Anterior cingulate cortex (tissue), 58 donors: ENCODE data around the gene SHISAL2A.
A peak's percentile ranks its signal among the peaks of the same experiment; 100 is the strongest.

Experiments used
- DNase-seq, 58 donors: peaks; one replicate each; lab custom pipeline; 2025; lab: John Stamatoyannopoulos, UW

SHISAL2A gene

DNA sequence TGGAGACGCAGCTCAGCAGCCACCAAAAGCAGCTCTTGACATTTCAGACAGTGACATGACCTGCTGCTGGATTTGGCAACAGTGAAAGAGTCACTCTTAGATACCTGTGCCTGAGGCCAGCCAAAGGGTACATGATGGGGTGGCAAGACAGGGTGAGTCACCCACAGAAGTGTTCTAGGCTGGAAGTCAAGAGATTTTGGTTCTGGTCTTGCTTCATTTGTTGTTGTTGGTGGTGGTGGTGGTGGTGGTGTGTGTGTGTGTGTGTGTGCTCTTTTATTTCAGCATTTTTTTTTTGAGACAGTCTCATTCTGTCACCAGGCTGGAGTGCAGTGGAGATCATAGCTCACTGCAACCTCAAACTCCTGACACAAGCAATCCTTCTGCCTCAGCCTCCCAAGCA is 25.8 kb downstream of the SHISAL2A start:
- DNase-seq, result no peak

DNA sequence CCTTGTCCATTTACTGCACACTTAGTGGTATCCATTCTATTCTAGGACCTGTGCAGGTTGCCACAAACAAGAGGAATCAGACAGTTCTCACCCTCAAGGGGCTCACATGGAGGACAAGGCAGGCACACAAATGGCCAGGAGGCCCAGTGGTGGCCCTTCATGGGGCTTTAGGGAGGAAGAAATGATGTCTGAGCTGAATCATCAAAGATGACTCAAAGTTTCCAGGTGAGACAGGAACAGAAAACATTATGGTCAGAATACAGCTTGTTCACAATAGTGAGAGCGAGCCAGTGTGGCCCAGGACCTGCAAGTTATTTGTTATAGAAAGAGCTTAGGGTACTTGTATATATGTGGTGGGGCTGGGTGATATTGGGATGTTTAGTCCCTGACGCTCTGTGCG is 26.4 kb downstream of the SHISAL2A start:
- no peak for DNase-seq

- DNase-seq, result no peak
Observed at GRCh38 chr1:52659851-52660596, 27.1 kb downstream of the SHISAL2A start.

DNA sequence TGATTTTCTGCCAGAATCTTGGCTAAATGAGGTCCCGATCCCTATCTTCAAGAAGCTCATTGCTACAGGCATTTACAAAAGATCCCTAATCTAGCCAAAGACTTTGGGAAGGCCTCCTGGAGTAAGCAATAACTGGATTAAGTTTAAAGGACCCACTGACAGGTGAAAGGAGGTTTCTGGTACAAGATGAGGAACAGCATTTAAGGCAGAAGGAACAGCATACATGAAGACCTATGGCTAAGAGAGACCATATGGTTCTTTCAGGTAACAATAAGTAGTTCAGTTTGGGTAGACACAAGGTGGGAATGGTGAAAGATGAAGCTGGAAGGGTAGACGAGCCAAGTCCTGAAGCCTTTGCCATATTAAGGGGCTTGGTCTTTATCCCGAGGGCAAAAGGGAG is 27.8 kb downstream of the SHISAL2A start:
- no peak for DNase-seq

DNA sequence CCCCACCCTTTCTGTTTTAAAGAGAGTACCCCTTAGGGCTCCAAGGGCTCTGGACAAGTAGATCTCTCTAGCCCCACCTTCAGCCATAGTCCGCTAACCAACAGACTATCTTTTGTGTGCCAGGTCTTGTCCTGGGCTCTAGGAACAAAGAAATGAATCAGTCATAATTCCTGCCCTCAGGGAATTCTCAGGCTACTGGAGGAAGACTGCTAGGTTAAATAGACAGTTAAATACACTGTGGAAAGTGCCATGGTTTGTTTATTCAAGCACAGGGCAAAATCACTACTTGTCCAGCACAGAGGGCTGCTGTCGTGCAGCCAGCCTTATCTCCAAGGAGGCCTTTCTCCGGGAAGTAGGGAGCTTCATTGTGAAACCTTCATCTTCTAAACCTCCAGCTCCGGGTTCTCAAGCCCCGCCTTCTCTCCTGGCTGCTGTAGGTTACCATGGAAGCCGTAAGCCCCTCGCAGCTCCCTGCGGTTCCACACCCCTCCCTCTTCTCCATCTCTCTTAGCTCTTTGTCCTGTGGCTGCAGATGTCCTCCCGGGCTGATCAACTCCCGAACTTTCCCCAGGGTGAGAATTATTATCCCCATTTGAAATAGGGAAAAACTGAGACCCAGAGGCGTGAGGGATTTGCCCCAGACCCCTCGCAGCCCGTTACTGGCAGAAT is 29.8 kb downstream of the SHISAL2A start:
- no peak for DNase-seq

DNA sequence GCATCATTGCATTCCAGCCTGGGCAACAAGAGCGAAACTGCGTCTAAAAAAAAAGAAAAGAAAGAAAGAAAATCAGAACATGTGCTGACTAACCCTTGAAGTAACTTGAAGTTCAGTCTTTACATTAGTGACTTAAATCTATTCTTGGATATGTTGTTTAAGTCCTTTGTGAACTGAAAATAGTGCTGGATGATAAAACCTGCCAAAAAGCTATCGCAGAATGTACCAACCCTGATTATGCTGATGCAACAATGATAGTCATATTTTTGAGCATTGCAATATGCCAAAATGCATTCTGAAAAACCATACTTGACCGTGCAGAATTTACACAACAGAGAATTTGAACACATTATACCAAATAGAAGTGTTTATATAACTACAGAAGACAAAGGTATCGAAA is 30.7 kb downstream of the SHISAL2A start:
- no peak for DNase-seq

DNA sequence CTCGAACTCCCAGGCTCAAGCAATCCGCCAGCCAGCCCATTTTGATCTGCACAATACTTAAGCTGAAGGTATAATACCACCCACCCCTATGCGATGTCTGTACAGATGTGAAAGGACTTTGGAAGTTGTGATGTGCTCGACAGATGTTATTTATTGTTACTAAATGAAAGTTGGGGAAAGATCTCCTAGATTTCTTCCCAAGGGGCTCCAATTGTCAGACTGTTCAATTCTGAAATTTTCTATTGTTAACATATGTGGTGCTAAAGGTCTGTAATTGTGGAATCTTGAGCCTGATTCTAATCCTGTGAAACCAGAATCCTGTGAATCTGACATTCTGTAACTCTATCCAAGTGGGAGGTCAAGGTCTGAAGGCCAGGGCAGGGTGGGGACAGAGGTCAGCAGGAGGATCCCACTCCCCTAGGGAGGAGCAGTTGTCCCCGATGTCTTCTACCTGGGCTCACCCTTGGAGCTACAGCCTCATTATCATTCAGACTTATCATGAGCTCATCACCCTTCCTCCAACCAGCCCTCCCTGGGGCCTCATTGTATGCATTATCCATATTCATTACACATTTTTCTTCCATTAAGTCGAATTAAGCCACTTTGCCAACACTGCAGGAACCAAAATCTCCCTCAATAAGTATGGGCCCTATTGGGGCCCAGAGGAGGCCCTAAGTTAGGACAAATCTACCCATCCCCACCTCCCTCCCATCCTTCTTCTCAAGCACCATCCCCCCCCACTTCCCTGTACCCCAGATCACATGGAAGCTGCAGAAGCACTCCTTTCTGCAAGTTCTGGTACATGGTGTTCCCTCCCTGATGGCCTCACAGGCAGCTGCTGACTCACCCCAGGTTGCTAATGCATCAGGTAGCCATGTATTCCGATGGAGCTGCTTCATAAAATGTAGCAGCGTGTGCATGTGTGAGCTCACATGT is 32.3 kb downstream of the SHISAL2A start:
- no peak for DNase-seq

GRCh38 chr1:52667290-52667689 is 34.3 kb downstream of the SHISAL2A start:
- DNase-seq, result no peak

DNA sequence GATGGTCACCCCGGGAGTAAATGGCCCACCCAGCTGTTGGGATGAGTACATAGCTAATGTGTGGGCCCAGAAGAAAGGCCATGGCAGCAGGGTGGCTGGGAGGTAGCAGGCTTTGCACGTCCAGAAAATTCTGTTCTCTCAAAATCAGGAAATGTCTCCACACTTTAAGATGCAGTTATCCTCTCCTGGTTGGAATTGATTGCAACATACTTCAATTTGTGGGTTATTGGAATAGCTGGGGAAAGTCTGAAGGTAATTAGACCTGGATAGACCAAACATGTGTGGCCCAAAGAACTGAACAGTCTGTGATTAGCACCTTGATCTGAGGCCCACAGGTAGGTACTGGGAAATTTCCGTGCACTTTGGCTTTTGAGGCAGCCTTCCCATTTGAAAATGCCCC is 35.0 kb downstream of the SHISAL2A start:
- DNase-seq, result no peak

DNA sequence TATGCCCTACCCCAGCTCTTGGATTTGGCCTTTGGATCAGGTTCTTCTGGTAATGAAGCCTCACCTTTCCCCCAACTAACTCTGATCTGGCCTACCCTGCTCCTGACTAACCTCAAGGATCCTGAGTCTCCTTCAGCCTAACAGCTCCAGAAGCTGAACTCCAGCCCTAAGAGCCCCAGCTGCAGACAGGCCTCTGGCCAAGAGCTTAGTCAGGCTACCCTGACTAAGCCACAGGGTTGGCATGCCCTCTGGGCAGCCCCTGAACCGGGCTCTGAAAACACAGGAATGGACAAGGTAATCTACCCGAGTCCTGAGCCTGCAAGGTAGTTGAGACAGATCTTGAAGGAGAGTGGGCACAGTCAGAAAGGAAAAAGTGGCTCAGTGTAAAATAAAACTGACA is 35.7 kb downstream of the SHISAL2A start:
- no peak for DNase-seq

- no peak for DNase-seq
Observed at GRCh38 chr1:52669696-52670095, 36.7 kb downstream of the SHISAL2A start.

DNA sequence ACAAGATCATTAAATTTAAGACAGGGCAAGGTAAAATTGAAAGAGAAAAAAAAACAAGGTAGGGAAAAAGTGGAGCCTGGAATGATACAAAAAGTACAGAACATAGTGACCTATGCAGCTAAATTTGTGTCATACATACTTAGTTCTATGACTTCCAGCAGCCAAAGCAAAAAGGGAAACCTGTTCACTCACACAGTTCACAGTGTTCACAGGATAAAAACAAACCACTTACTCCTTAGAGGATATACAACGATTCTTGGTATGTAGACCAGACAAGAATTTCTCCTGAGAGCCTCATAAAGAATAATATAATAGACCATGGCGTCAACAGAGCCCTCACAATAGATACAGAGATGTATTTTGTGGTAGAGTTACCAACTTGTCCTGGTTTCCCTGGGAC is 37.6 kb downstream of the SHISAL2A start:
- DNase-seq, result no peak

DNA sequence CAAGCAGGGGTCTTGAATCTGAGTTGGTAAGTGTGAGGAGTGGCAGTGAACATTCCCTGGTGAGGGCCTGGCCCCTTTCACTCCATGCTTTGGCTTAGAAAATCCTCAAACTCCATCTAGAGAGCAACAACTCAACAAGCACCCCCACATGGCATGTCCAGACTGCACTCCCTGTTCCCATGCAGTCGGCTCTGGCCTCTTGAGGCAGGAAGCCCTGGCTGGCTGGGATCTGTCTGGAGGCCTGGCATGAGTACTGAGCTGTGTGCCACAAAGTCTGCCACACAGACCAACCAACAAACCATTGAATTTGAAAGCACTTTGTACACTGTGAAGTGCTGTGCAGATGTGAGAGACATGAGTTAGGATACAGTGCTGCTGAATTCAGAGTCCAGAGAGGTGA is 40.0 kb downstream of the SHISAL2A start:
- peak in 8 of 58 donors; percentile 4 to 67 (median 12) for DNase-seq

- DNase-seq, result no peak
Observed at GRCh38 chr1:52673513-52673912, 40.5 kb downstream of the SHISAL2A start.

DNA sequence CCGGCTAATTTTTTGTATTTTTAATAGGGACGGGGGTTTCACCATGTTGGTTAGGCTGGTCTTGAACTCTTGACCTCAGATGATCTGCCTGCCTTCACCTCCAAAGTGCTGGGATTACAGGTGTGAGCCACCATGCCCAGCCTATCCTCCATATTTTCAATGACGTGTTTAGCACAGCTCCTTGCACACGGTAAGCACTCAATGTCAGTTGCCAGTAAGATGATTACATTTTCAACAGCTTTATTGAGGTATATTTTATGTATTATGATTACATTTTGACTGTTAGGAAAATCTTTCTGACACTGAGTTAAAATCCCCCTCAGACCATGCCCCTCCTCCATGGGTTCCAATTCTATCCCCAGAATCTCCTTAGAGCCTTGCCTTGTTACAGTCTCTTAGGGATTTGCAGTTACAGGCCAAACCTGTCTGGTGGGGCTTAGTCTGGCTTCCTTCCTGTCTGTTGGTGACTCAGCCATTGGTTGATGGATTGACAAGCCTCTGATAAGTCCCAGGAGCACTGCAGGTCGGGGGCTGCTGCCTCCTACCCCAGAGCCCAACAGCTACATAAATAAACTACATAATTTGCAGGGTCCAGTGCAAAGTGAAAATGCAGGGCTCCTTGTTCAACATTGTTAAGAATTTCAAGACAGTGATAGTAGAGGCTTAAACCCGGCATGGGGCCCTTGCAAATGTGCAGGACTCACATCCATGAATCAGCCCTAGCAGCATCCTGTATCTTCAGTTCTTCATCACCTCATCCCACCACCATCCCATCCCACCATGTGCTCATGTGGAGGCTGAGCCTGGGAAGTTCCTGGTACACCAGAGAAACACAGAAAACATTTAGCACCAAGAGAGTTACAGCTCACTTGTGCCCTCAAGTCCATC is 41.8 kb downstream of the SHISAL2A start:
- DNase-seq, result no peak

- peak in 24 of 58 donors; percentile 3 to 40 (median 11) for DNase-seq
Observed at GRCh38 chr1:52676249-52676903, 43.4 kb downstream of the SHISAL2A start.

DNA sequence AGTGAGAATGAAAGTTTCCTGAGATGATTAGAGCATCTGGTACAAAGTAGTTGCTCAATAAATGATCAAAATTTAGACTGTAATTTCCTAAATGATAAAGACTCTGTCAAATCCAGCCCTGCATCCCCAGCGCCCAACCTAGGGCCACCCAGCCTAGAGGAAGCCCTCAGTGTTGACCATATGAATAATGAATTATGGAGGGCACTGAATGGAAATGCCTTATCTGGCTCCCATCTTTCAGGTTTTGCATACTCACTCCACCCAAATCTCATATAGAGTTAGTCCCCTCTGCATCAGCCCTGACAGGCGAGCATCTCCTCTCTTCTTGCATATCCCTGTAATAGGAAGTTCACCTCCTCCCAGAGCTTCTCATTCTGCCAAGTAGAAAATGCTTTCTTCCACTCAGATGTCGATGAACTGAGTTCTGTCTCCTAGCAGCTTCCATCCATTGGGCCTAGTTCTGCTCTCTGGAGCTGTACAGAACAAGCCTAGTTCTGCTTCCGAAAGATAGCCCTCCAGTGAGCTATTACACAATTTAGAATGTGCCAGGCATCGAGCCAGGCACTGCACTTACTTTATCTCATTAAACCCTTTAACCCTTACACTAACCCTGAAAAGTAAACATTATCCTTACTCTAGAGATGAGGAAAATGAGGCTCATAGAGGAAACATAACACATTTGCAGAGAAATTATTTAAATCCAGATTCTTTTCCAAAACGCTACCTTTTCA is 44.3 kb downstream of the SHISAL2A start:
- DNase-seq, result no peak

GRCh38 chr1:52679048-52679447 is 46.1 kb downstream of the SHISAL2A start:
- DNase-seq, result no peak

DNA sequence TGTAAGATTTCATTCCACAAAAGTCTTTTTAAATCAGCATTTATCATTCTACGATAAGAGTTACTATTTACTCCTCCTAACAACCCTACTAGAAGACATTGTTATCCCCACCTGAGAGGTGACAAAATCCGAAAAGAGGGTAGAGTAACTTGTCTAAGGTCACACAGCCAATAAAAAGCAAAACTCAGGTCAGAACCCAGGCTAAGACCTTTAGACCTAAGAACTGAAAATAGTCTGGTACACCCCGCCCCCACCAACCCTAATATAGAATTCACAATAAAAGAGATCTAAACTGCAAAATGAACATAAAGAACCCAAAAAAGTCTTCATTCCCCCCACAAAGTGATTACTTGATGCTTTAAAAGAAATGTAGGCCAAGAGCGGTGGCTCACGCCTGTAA is 46.5 kb downstream of the SHISAL2A start:
- DNase-seq, result no peak
